HAP-1 (cell line): ENCODE results near the gene TRIM28.

Experiments used
- DNase-seq, 2 experiments: peaks; one replicate each; pipeline ENCODE4 v3.0.0-alpha.2; 2016 to 2020; ENCODE audit warnings: low spot score in 2 of 2
- H3K27me3 ChIP-seq: fragments of 250-450 bp; sonication (Bioruptor Pico); 2 replicates; pipeline ENCODE4 v1.5.1; 2020; ENCODE audit warnings: low read depth, mild to moderate bottlenecking, moderate library complexity
- H3K36me3 ChIP-seq: fragments of 250-450 bp; sonication (Bioruptor Pico); replicated peaks from 2 replicates; pipeline ENCODE4 v1.5.1; 2020; ENCODE audit warnings: mild to moderate bottlenecking
- H3K4me1 ChIP-seq: fragments of 250-450 bp; sonication (Bioruptor Pico); 2 replicates; pipeline ENCODE4 v1.5.1; 2020; ENCODE audit warnings: mild to moderate bottlenecking
- H3K4me3 ChIP-seq: fragments of 250-450 bp; sonication (Bioruptor Pico); 2 replicates; pipeline ENCODE4 v1.5.1; 2020; ENCODE audit warnings: mild to moderate bottlenecking, moderate library complexity
- H3K9me3 ChIP-seq: fragments of 250-450 bp; sonication (Bioruptor Pico); 2 replicates; pipeline ENCODE4 v1.5.1; 2020; ENCODE audit warnings: mild to moderate bottlenecking, moderate library complexity
- in situ Hi-C: fragments of 300-500 bp; cut with MboI; formaldehyde crosslinking; loops from 3 replicates; pipeline ENCODE4 v1.14.3; 2020; ENCODE audit warnings: low sequenced_read_pairs, inconsistent platforms, mixed read lengths

The TRIM28 gene

GRCh38 chr19:58579473-58580142 lies 35.7 kb downstream of the TRIM28 start:
- Histone ChIP-seq H3K9me3 (no peaks in the 10 kb centered on the region), H3K4me3 (no peak overlapping the region), H3K4me1 (no peaks in the 10 kb centered on the region), H3K36me3 (peaks cover 5% of the 10 kb centered on the region; the same call in 1 of the 2 replicates), H3K27me3 (no peaks in the 10 kb centered on the region)
- in situ Hi-C loops, result no loop called here
- peak in 1 of 2 experiments; percentile 1 for DNase-seq

GRCh38 chr19:58581227-58582141 lies 37.6 kb downstream of the TRIM28 start:
- DNase-seq, result peak in 1 of 2 experiments; percentile 25
- Histone ChIP-seq H3K4me3 (no peak overlapping the region), H3K4me1 (no peaks in the 10 kb centered on the region), H3K27me3 (no peaks in the 10 kb centered on the region), H3K9me3 (no peaks in the 10 kb centered on the region), H3K36me3 (peaks cover 5% of the 10 kb centered on the region; the same call in 1 of the 2 replicates)
- in situ Hi-C loops, result no loop called here

GRCh38 chr19:58582985-58583384 lies 39.1 kb downstream of the TRIM28 start:
- in situ Hi-C loops, result no loop called here
- Histone ChIP-seq H3K9me3 (no peaks in the 10 kb centered on the region), H3K27me3 (no peaks in the 10 kb centered on the region), H3K4me1 (no peaks in the 10 kb centered on the region), H3K4me3 (no peak overlapping the region), H3K36me3 (peaks cover 5% of the 10 kb centered on the region; the same call in 1 of the 2 replicates)
- DNase-seq, result peak in 1 of 2 experiments; percentile 3

GRCh38 chr19:58584498-58585441 lies 40.9 kb downstream of the TRIM28 start:
- peak in 1 of 2 experiments; percentile 1 for DNase-seq
- H3K9me3 ChIP-seq, result no peaks in the 10 kb centered on the region
- peaks cover 5% of the 10 kb centered on the region; the same call in 1 of the 2 replicates for H3K36me3 ChIP-seq
- H3K4me1 ChIP-seq, result no peaks in the 10 kb centered on the region
- in situ Hi-C loops, result no loop called here
- no peaks in the 10 kb centered on the region for H3K27me3 ChIP-seq
- H3K4me3 ChIP-seq, result no peak overlapping the region

- DNase-seq, result no peak
- H3K4me1 ChIP-seq, result no peaks in the 10 kb centered on the region
- no peaks in the 10 kb centered on the region for H3K9me3 ChIP-seq
- in situ Hi-C loops, result no loop called here
- H3K36me3 ChIP-seq, result peaks cover 5% of the 10 kb centered on the region; the same call in 1 of the 2 replicates
- H3K4me3 ChIP-seq, result no peak overlapping the region
- H3K27me3 ChIP-seq, result no peaks in the 10 kb centered on the region
Observed at GRCh38 chr19:58585442-58586132, 41.7 kb downstream of the TRIM28 start.

- Histone ChIP-seq H3K36me3 (peaks cover 3% of the 10 kb centered on the region; the same call in 1 of the 2 replicates), H3K27me3 (no peaks in the 10 kb centered on the region), H3K9me3 (no peaks in the 10 kb centered on the region), H3K4me1 (no peaks in the 10 kb centered on the region), H3K4me3 (no peak overlapping the region)
- in situ Hi-C loops, result no loop called here
- peak in 1 of 2 experiments; percentile 3 for DNase-seq
Observed at GRCh38 chr19:58586133-58586765, 42.4 kb downstream of the TRIM28 start.
